Prostate gland (tissue), 2 donors: Measurements from ENCODE around the gene TMTC2.

Source experiments
- POLR2A ChIP-seq: fragments of 450-650 bp; IDR thresholded peaks from one replicate; pipeline ENCODE4 v1.6.1; 2016; ENCODE audit warnings: antibody characterized with exemption, mild to moderate bottlenecking
- TF ChIP-seq, protein P1 (sequence below), 4 experiments: fragments of 200-600 bp in 2 of 4; fragments of 450-650 bp in 2 of 4; sonication (generic) in 2 of 4; IDR thresholded peaks; 1 replicate in 3 of 4; 2 replicates in 1 of 4; pipeline ENCODE4 v1.5.1; 2016 to 2019; ENCODE audit warnings: antibody characterized with exemption in 4 of 4, mild to moderate bottlenecking in 2 of 4, moderate library complexity in 2 of 4

DNA sequence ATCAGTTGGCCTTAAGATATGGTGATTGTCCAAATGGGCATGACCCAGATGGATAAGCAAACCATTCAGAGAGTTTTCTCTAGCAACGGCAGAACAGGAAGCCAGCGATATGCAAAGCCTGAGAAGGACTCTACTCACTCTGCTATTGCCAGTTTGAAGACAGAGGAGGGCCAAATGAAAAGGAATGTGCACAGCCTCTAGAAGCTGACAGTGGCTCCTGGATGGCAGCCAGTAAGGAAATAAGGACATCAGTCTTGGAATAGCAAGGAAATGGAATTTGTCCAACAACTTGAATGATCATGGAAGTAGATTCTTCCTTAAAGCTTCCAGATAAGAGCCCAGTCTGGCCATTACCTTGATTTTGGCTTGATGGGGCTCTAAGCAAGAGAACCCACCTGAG lies 60.0 kb downstream of the TMTC2 start:
- TF ChIP-seq, protein P1, sequence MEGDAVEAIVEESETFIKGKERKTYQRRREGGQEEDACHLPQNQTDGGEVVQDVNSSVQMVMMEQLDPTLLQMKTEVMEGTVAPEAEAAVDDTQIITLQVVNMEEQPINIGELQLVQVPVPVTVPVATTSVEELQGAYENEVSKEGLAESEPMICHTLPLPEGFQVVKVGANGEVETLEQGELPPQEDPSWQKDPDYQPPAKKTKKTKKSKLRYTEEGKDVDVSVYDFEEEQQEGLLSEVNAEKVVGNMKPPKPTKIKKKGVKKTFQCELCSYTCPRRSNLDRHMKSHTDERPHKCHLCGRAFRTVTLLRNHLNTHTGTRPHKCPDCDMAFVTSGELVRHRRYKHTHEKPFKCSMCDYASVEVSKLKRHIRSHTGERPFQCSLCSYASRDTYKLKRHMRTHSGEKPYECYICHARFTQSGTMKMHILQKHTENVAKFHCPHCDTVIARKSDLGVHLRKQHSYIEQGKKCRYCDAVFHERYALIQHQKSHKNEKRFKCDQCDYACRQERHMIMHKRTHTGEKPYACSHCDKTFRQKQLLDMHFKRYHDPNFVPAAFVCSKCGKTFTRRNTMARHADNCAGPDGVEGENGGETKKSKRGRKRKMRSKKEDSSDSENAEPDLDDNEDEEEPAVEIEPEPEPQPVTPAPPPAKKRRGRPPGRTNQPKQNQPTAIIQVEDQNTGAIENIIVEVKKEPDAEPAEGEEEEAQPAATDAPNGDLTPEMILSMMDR (IDR thresholded peaks at IDR 0.05), result no peak
- no peak for TF ChIP-seq POLR2A
